B cell (primary cell): Measurements from ENCODE around the gene TRABD2B.

Source experiments
- CTCF ChIP-seq: fragments of 200-600 bp; IDR thresholded peaks from one replicate; pipeline ENCODE4 v1.8.0; 2022; ENCODE audit warnings: antibody characterized with exemption, mild to moderate bottlenecking
- EZH2 ChIP-seq: IDR thresholded peaks from 2 replicates; pipeline ENCODE4 v1.6.1; 2012; ENCODE audit warnings: borderline replicate concordance, low read depth, mild to moderate bottlenecking, moderate library complexity, low read length; ENCODE audit not compliant: insufficient read depth, poor library complexity, severe bottlenecking

GRCh38 chr1:47812904-47813514 is 184.2 kb downstream of the TRABD2B start:
- TF ChIP-seq CTCF, result no peak
- TF ChIP-seq EZH2, result no peak
